ENCODE results near the gene GAB3. TPM values are rescaled to one million over a fixed set of nuclear protein-coding genes. Genes with fewer than 3 reads are reported as not detected.

The GAB3 gene
- total and polyA plus RNA-seq, 2 donors (not counting 1 experiment from before 2014, with no cell fraction given) = 2.8 to 4.1 TPM

DNA sequence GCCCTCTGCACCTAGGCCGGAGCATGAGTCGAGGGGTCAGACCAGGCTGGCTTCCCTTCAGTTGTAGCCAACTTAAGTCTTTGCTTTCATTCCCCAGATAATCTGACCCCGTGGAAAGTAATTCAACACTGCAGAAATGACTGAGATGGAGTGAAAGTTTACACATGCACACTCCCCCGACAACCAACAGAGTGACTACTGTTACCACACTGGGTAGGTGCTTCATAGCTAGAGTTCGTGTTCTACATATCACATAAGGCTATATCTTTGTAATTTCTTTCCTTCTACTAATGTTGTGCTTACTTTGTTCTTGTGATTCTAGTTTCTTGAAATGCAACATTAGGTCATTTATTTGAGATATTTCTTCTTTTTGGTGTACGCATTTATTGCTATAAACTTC lies 90.3 kb downstream of the GAB3 start:
- Histone ChIP-seq H3K4me1 (ENCODE audit: control insufficient read depth, extremely low read depth, insufficient read depth, low read length) (no peaks in the 10 kb centered on the region), H3K4me3 (replicated peaks in 1 of 4; ENCODE audit: control extremely low read depth in 1 of 4, insufficient read depth in 1 of 4, low read depth in 3 of 4, low read length in 4 of 4) (no peak overlapping the region), H3K36me3 (ENCODE audit: control insufficient read depth, insufficient read depth, low read length) (no peaks in the 10 kb centered on the region), H3K9ac (ENCODE audit: insufficient read depth, low read length) (no peak overlapping the region), H3K27ac (ENCODE audit: insufficient read depth, low read length) (no peak overlapping the region), H2AFZ (ENCODE audit: low read length) (no peak overlapping the region), H3K9me3 (ENCODE audit: control insufficient read depth, insufficient read depth, low read depth, low read length) (no peaks in the 10 kb centered on the region), H3K79me2 (ENCODE audit: control insufficient read depth, insufficient read depth, low read length) (no peaks in the 10 kb centered on the region), H3K27me3 (ENCODE audit: control insufficient read depth, insufficient read depth, low read length) (no peaks in the 10 kb centered on the region), H3K4me2 (ENCODE audit: extremely low read depth, insufficient read depth, low read length) (no peak overlapping the region), H4K20me1 (ENCODE audit: control insufficient read depth, extremely low read depth, insufficient read depth, low read length) (no peaks in the 10 kb centered on the region)
- no peak for TF ChIP-seq EZH2 (IDR thresholded peaks at IDR 0.05; ENCODE audit: low read length, missing control alignments)
- TF ChIP-seq, protein P1, sequence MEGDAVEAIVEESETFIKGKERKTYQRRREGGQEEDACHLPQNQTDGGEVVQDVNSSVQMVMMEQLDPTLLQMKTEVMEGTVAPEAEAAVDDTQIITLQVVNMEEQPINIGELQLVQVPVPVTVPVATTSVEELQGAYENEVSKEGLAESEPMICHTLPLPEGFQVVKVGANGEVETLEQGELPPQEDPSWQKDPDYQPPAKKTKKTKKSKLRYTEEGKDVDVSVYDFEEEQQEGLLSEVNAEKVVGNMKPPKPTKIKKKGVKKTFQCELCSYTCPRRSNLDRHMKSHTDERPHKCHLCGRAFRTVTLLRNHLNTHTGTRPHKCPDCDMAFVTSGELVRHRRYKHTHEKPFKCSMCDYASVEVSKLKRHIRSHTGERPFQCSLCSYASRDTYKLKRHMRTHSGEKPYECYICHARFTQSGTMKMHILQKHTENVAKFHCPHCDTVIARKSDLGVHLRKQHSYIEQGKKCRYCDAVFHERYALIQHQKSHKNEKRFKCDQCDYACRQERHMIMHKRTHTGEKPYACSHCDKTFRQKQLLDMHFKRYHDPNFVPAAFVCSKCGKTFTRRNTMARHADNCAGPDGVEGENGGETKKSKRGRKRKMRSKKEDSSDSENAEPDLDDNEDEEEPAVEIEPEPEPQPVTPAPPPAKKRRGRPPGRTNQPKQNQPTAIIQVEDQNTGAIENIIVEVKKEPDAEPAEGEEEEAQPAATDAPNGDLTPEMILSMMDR (conservative IDR thresholded peaks at IDR 0.05 in 1 of 2, IDR thresholded peaks at IDR 0.05 in 1 of 2; ENCODE audit: low read depth in 1 of 2, low read length in 2 of 2) = no peak
- no peak for DNase-seq (ENCODE audit: low read depth in 2 of 2)

DNA sequence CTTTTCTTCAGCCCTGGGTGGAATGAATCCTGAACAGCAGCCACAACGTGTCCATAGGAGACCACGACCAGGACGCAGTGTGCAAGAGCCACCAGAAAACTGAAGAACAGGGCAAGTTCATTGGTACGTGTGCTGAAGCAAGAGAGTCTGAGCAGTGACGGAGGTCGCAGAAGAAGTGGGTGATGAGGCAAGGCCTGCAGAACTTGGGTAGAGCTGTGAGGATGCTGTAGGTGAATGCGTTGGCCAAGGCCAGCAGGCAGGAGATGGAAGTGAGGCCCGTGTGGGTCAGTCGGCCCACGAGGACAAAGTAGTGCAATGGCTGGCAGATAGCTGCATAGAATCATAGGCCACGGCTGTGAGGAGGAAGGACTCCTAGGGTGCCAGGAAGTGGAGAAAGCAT lies 91.9 kb downstream of the GAB3 start:
- H3K36me3 ChIP-seq (ENCODE audit: control insufficient read depth, insufficient read depth, low read length) = no peaks in the 10 kb centered on the region
- no peak for DNase-seq (ENCODE audit: low read depth in 2 of 2)
- no peaks in the 10 kb centered on the region for H4K20me1 ChIP-seq (ENCODE audit: control insufficient read depth, extremely low read depth, insufficient read depth, low read length)
- H3K27ac ChIP-seq (ENCODE audit: insufficient read depth, low read length) = no peak overlapping the region
- no peak overlapping the region for H2AFZ ChIP-seq (ENCODE audit: low read length)
- no peaks in the 10 kb centered on the region for H3K79me2 ChIP-seq (ENCODE audit: control insufficient read depth, insufficient read depth, low read length)
- H3K4me2 ChIP-seq (ENCODE audit: extremely low read depth, insufficient read depth, low read length) = no peak overlapping the region
- H3K9me3 ChIP-seq (ENCODE audit: control insufficient read depth, insufficient read depth, low read depth, low read length) = no peaks in the 10 kb centered on the region
- no peaks in the 10 kb centered on the region for H3K27me3 ChIP-seq (ENCODE audit: control insufficient read depth, insufficient read depth, low read length)
- H3K9ac ChIP-seq (ENCODE audit: insufficient read depth, low read length) = no peak overlapping the region
- no peak overlapping the region for H3K4me3 ChIP-seq (replicated peaks in 1 of 4; ENCODE audit: control extremely low read depth in 1 of 4, insufficient read depth in 1 of 4, low read depth in 3 of 4, low read length in 4 of 4)
- H3K4me1 ChIP-seq (ENCODE audit: control insufficient read depth, extremely low read depth, insufficient read depth, low read length) = no peaks in the 10 kb centered on the region
- TF ChIP-seq, protein P1 (conservative IDR thresholded peaks at IDR 0.05 in 1 of 2, IDR thresholded peaks at IDR 0.05 in 1 of 2; ENCODE audit: low read depth in 1 of 2, low read length in 2 of 2) = no peak
- TF ChIP-seq EZH2 (IDR thresholded peaks at IDR 0.05; ENCODE audit: low read length, missing control alignments) = no peak

DNA sequence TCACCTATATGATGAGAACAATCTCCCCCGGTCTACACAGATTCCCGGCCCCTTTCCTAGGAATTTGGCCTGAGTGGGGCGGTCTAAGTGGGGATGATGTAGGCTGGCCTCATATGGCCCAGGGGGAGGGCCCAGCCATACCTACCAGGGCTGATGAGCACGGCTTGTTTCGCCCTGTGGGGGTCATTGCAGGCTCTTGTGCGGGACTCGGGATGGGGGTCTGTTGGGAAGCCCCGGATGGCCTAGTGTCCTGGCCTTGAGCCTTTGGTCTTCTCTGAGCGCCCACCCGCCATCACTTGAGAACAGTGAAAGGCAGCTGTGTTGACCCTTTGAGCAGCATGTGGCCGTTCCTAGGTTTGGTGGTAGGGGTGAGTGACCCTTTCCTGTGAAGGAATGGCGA lies 92.7 kb downstream of the GAB3 start:
- Histone ChIP-seq H3K79me2 (ENCODE audit: control insufficient read depth, insufficient read depth, low read length) (no peaks in the 10 kb centered on the region), H3K27me3 (ENCODE audit: control insufficient read depth, insufficient read depth, low read length) (no peaks in the 10 kb centered on the region), H3K4me3 (replicated peaks in 1 of 4; ENCODE audit: control extremely low read depth in 1 of 4, insufficient read depth in 1 of 4, low read depth in 3 of 4, low read length in 4 of 4) (no peak overlapping the region), H3K9ac (ENCODE audit: insufficient read depth, low read length) (no peak overlapping the region), H3K9me3 (ENCODE audit: control insufficient read depth, insufficient read depth, low read depth, low read length) (no peaks in the 10 kb centered on the region), H3K4me1 (ENCODE audit: control insufficient read depth, extremely low read depth, insufficient read depth, low read length) (no peaks in the 10 kb centered on the region), H2AFZ (ENCODE audit: low read length) (no peak overlapping the region), H3K27ac (ENCODE audit: insufficient read depth, low read length) (no peak overlapping the region), H4K20me1 (ENCODE audit: control insufficient read depth, extremely low read depth, insufficient read depth, low read length) (no peaks in the 10 kb centered on the region), H3K4me2 (ENCODE audit: extremely low read depth, insufficient read depth, low read length) (no peak overlapping the region), H3K36me3 (ENCODE audit: control insufficient read depth, insufficient read depth, low read length) (no peaks in the 10 kb centered on the region)
- TF ChIP-seq EZH2 (IDR thresholded peaks at IDR 0.05; ENCODE audit: low read length, missing control alignments) = no peak
- TF ChIP-seq, protein P1 (conservative IDR thresholded peaks at IDR 0.05 in 1 of 2, IDR thresholded peaks at IDR 0.05 in 1 of 2; ENCODE audit: low read depth in 1 of 2, low read length in 2 of 2) = no peak
- no peak for DNase-seq (ENCODE audit: low read depth in 2 of 2)

Measured in fibroblast of lung (primary cell).